Activated B cell treated with CpG ODN at 0.5 μM for 24 hours (primary cell): ENCODE results near the gene TNIP2. TPM values are rescaled to one million over a fixed set of nuclear protein-coding genes. Genes with fewer than 3 reads are reported as not detected.
"Not testable (repeated sequence)": the region's sequence is repeated elsewhere in the genome, so short reads cannot be mapped to it uniquely, and the experiment has no call there.

Source experiments
- ATAC-seq: fragments of 200-7000 bp; cut with Tn5 transposase; one replicate; pipeline ENCODE4 v1.10.0; 2021; ENCODE audit warnings: low read depth, mild to moderate bottlenecking, moderate library complexity
- CTCF ChIA-PET: fragments of 350-600 bp; sonication (Branson Sonifier 250); formaldehyde crosslinking; loops from one replicate; lab custom pipeline; 2021; ENCODE audit warnings: antibody characterized with exemption; lab: Charles Lee
- POLR2A ChIA-PET: fragments of 350-600 bp; sonication (Branson Sonifier 250); formaldehyde crosslinking; loops from one replicate; lab custom pipeline; 2021; ENCODE audit warnings: antibody characterized with exemption; lab: Charles Lee
- DNase-seq: peaks from one replicate; pipeline ENCODE4 v3.0.0; 2022
- H3K27ac Mint-ChIP-seq: one replicate; pipeline ENCODE4 v1.8.0; 2020; ENCODE audit warnings: mixed read lengths
- H3K27me3 Mint-ChIP-seq: one replicate; pipeline ENCODE4 v1.8.0; 2021; ENCODE audit warnings: mixed read lengths
- H3K36me3 Mint-ChIP-seq: one replicate; pipeline ENCODE4 v1.8.0; 2021; ENCODE audit warnings: low read depth, mixed read lengths
- H3K4me1 Mint-ChIP-seq: one replicate; pipeline ENCODE4 v1.8.0; 2021; ENCODE audit warnings: mixed read lengths
- H3K4me3 Mint-ChIP-seq: one replicate; pipeline ENCODE4 v1.8.0; 2020; ENCODE audit warnings: mild to moderate bottlenecking, mixed read lengths
- H3K9me3 Mint-ChIP-seq: one replicate; pipeline ENCODE4 v1.8.0; 2020; ENCODE audit warnings: mixed read lengths
- intact Hi-C: fragments of 100-400 bp; cut with micrococcal nuclease; formaldehyde crosslinking; loops from one replicate; pipeline ENCODE4 v1.15.1; 2024
- total RNA-seq: library from RNA; stranded (reverse); gene quantifications from 2 replicates; pipeline ENCODE4 v1.2.3, GENCODE V29; 2022
- TF ChIP-seq, protein P1 (sequence below): fragments of 200-600 bp; IDR thresholded peaks from one replicate; pipeline ENCODE4 v1.8.0; 2022; ENCODE audit warnings: antibody characterized with exemption, mild to moderate bottlenecking

TNIP2 gene
- total RNA-seq, 1 donor from 2014 or later, result 83.2 TPM

- intact Hi-C loops, result no loop called here
- POLR2A ChIA-PET, result interaction anchor here (1.3 to 6.5 kb wide), 2 partner anchors 16 to 28 kb away, joined by 3 to 47 read pairs; no protein-coding TSS in a partner anchor
- H3K27ac Mint-ChIP-seq, result no peak overlapping the region
These were observed 27.7 kb upstream of the TNIP2 start for GRCh38 chr4:2783790-2784189.

DNA sequence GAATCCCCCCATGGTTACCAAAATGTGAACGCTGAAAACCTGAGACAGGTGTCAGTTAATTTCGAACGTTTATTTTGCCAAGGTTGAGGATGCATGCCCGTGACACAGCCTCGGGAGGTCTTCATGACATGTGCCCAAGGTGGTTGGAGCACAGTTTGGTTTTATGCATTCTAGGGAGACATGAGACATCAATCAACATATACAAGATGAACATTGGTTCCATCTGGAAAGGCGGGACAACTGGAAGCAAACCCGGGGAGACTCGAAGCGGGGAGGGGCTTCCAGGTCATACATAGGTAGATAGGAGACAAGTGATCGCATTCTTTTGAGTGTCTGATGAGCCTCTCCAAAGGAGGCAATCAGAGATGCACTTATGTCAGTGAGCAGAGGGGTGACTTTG is 25.8 kb upstream of the TNIP2 start:
- ChIA-PET POLR2A (interaction anchor here (0.7 to 6.5 kb wide), 2 partner anchors 30 to 839 kb away, joined by 4 to 47 read pairs; no protein-coding TSS in a partner anchor), CTCF (no interaction called here)
- ATAC-seq (no peak), DNase-seq (no peak)
- peaks cover 20% of the 10 kb centered on the region for H3K4me1 Mint-ChIP-seq
- H3K9me3 Mint-ChIP-seq, result peaks cover 9% of the 10 kb centered on the region
- peaks cover 1% of the 10 kb centered on the region for H3K36me3 Mint-ChIP-seq
- H3K4me3 Mint-ChIP-seq, result no peak overlapping the region
- H3K27ac Mint-ChIP-seq, result no peak overlapping the region
- intact Hi-C loops, result no loop called here
- H3K27me3 Mint-ChIP-seq, result no peaks in the 10 kb centered on the region
- TF ChIP-seq, protein P1, sequence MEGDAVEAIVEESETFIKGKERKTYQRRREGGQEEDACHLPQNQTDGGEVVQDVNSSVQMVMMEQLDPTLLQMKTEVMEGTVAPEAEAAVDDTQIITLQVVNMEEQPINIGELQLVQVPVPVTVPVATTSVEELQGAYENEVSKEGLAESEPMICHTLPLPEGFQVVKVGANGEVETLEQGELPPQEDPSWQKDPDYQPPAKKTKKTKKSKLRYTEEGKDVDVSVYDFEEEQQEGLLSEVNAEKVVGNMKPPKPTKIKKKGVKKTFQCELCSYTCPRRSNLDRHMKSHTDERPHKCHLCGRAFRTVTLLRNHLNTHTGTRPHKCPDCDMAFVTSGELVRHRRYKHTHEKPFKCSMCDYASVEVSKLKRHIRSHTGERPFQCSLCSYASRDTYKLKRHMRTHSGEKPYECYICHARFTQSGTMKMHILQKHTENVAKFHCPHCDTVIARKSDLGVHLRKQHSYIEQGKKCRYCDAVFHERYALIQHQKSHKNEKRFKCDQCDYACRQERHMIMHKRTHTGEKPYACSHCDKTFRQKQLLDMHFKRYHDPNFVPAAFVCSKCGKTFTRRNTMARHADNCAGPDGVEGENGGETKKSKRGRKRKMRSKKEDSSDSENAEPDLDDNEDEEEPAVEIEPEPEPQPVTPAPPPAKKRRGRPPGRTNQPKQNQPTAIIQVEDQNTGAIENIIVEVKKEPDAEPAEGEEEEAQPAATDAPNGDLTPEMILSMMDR, result no peak

More at GRCh38 chr4:2783790-2784189, 27.7 kb upstream of the TNIP2 start:
- Mint-ChIP-seq H3K9me3 (peaks cover 9% of the 10 kb centered on the region), H3K4me3 (no peak overlapping the region), H3K27me3 (no peaks in the 10 kb centered on the region), H3K4me1 (peaks cover 39% of the 10 kb centered on the region), H3K36me3 (peaks cover 1% of the 10 kb centered on the region)
- ATAC-seq (no peak), DNase-seq (no peak)
- CTCF ChIA-PET, result no interaction called here
- TF ChIP-seq, protein P1, result no peak

- intact Hi-C loops, H3K4me1 Mint-ChIP-seq, H3K27me3 Mint-ChIP-seq, H3K9me3 Mint-ChIP-seq, H3K4me3 Mint-ChIP-seq, H3K27ac Mint-ChIP-seq, H3K36me3 Mint-ChIP-seq, ATAC-seq, DNase-seq: not testable (repeated sequence)
- POLR2A ChIA-PET, result interaction anchor here (0.5 to 0.7 kb wide), 2 partner anchors 90 to 160 kb away, joined by 3 read pairs; no protein-coding TSS in a partner anchor
- CTCF ChIA-PET, result interaction anchor here (1.0 kb wide), 1 partner anchor 14 kb away, joined by 3 read pairs; no protein-coding TSS in a partner anchor
These were observed 24.5 kb upstream of the TNIP2 start for GRCh38 chr4:2780643-2781042.

- ChIA-PET POLR2A (interaction anchor here (0.9 to 1.5 kb wide), 2 partner anchors 14 to 25 kb away, joined by 3 to 4 read pairs; no protein-coding TSS in a partner anchor), CTCF (no interaction called here)
- DNase-seq (no peak), ATAC-seq (no peak)
- H3K27me3 Mint-ChIP-seq, result no peaks in the 10 kb centered on the region
- no peak overlapping the region for H3K4me3 Mint-ChIP-seq
- H3K4me1 Mint-ChIP-seq, result peaks cover 13% of the 10 kb centered on the region
- TF ChIP-seq, protein P1, result no peak
- H3K9me3 Mint-ChIP-seq, result no peaks in the 10 kb centered on the region
- H3K27ac Mint-ChIP-seq, result peak overlapping the region; percentile 33
- no peaks in the 10 kb centered on the region for H3K36me3 Mint-ChIP-seq
- intact Hi-C loops, result no loop called here
These were observed 15.1 kb upstream of the TNIP2 start for GRCh38 chr4:2771264-2771663.

DNA sequence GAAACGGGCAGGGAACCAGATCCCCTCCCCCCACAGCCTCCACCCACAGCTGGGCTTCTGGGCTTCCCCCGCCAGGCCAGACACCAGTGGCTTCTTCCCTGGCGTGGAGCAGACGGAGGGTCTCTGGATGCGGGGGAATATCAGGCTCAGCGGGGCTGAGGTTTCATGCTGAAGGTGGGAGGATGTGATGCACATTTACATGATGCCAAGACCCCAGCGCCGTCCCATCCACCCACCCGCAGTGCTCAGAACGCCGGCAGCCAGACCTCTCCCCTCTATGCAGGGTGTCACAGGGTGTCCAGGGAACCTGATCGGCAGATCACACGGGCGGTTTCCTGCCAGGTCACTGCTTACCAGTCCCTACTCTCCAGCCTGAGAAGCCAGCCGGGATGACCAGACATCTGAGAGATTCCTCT is 12.8 kb upstream of the TNIP2 start:
- TF ChIP-seq, protein P1, result no peak
- Mint-ChIP-seq H3K4me3 (no peak overlapping the region), H3K27me3 (no peaks in the 10 kb centered on the region), H3K27ac (no peak overlapping the region), H3K9me3 (no peaks in the 10 kb centered on the region), H3K4me1 (peaks cover 18% of the 10 kb centered on the region), H3K36me3 (no peaks in the 10 kb centered on the region)
- intact Hi-C loops, result no loop called here
- POLR2A ChIA-PET, result interaction anchor here (0.7 kb wide), 1 partner anchor 61 kb away, joined by 6 read pairs; no protein-coding TSS in a partner anchor
- DNase-seq (no peak), ATAC-seq (no peak)
- CTCF ChIA-PET, result interaction anchor here (0.5 kb wide), 1 partner anchor 84 kb away, joined by 3 read pairs; no protein-coding TSS in a partner anchor
